ENCODE data around the gene ASXL1.

Gene ASXL1

DNA sequence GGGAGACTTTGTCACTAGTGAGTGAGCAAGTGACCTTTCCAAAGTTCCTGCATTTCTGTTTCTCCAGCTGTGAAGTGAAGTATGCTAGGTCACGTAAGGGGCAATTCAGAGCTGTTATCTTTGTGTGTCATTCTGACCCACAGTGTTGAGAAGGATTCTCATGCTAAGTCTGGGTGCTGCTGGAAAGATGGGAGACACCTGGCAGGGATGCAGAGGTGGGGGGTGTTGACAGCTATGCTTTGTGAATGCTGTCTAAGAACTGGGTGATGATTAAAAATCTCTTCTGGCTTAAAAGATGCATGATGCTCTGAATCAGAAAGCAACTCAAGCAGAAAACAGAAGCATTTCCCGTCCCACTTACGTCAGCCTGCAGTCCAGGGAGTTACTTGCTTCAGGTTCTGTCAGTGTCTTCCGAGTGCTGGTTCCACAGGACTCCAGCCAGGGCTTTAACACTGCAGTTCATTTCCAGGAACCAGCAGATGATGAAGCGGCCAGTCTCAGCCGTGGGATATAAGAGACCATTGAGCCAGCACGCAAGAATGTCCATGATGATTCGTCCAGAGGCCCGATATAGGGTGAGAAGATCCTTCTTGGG lies 30.9 kb upstream of the ASXL1 start:
- no peak overlapping the region for H3K4me3 ChIP-seq (ENCODE audit: low read depth, low read length)
- no peak for TF ChIP-seq CTCF (IDR thresholded peaks at IDR 0.05; ENCODE audit: low read depth, low read length)
- DNase-seq (ENCODE audit: low read depth, low spot score), result peak; percentile 79
- in situ Hi-C loops (cut with HindIII; ENCODE audit: low sequenced_read_pairs), result no loop called here

GRCh38 chr20:32329817-32330554 lies 28.1 kb upstream of the ASXL1 start:
- no peak for DNase-seq (ENCODE audit: low read depth, low spot score)
- H3K4me3 ChIP-seq (ENCODE audit: low read depth, low read length), result no peak overlapping the region
- in situ Hi-C loops (cut with HindIII; ENCODE audit: low sequenced_read_pairs), result no loop called here
- no peak for TF ChIP-seq CTCF (IDR thresholded peaks at IDR 0.05; ENCODE audit: low read depth, low read length)

- DNase-seq (ENCODE audit: low read depth, low spot score), result no peak
- no peak for TF ChIP-seq CTCF (IDR thresholded peaks at IDR 0.05; ENCODE audit: low read depth, low read length)
- H3K4me3 ChIP-seq (ENCODE audit: low read depth, low read length), result no peak overlapping the region
- in situ Hi-C loops (cut with HindIII; ENCODE audit: low sequenced_read_pairs), result no loop called here
These were observed 27.6 kb upstream of the ASXL1 start for GRCh38 chr20:32330555-32330897.

- TF ChIP-seq CTCF (IDR thresholded peaks at IDR 0.05; ENCODE audit: low read depth, low read length), result no peak
- in situ Hi-C loops (cut with HindIII; ENCODE audit: low sequenced_read_pairs), result no loop called here
- no peak overlapping the region for H3K4me3 ChIP-seq (ENCODE audit: low read depth, low read length)
- peak; percentile 54 for DNase-seq (ENCODE audit: low read depth, low spot score)
These were observed 25.5 kb upstream of the ASXL1 start for GRCh38 chr20:32332614-32333013.

- in situ Hi-C loops (cut with HindIII; ENCODE audit: low sequenced_read_pairs), result no loop called here
- no peak overlapping the region for H3K4me3 ChIP-seq (ENCODE audit: low read depth, low read length)
- no peak for TF ChIP-seq CTCF (IDR thresholded peaks at IDR 0.05; ENCODE audit: low read depth, low read length)
- DNase-seq (ENCODE audit: low read depth, low spot score), result no peak
These were observed 24.7 kb upstream of the ASXL1 start for GRCh38 chr20:32333181-32333987.

- DNase-seq (ENCODE audit: low read depth, low spot score), result no peak
- in situ Hi-C loops (cut with HindIII; ENCODE audit: low sequenced_read_pairs), result no loop called here
- H3K4me3 ChIP-seq (ENCODE audit: low read depth, low read length), result no peak overlapping the region
- no peak for TF ChIP-seq CTCF (IDR thresholded peaks at IDR 0.05; ENCODE audit: low read depth, low read length)
These were observed 23.9 kb upstream of the ASXL1 start for GRCh38 chr20:32333988-32334885.
